Stimulated activated CD4-positive, alpha-beta T cell treated with anti-CD3 and anti-CD28 coated beads, Interleukin-12 subunit alpha, Interleukin-12 subunit beta, amount 100 ng/mL, for 48 hours (primary cell): ENCODE results near the gene KCNMA1.

Experiments used
- DNase-seq, 3 donors: peaks; one replicate each; pipeline ENCODE4 v3.0.0-alpha.2; 2020; ENCODE audit warnings: low read depth in 2 of 3, low spot score in 1 of 3

Gene KCNMA1

DNA sequence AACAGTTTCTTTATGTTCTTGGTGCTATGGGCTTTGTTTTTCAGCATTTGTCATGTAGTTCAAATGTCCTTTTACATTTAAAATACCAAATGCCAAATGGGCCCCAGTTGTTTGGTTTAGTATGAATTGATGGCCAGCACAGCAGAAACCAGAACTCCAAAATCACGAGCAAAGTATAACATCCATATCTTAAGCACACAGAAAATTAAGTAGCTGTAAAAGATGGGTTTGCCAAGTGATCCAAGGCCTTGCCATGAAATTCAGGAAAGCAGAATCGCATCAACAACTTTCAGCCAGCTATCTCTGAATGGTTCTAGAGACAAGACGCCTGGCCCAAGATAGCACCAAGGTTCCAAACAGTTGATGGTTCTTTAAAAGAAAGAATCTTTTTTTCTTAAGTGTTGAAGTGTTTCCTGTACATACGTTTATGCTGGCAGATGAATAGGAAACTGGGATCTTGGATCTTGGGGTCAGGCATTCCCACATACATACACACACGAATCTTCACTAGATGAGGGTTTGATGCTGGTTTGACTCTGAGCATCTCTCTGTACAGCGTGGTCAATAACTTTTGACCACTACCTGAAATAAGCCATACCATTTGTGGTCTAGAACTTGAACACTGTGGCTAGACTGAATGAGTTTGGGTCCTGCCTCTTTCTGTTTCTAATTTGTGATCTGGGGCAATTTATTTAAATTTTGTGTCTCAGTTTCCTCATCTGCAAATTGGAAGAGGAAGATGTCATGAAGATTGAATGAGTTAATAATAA is 711.8 kb downstream of the KCNMA1 start:
- DNase-seq: no peak

DNA sequence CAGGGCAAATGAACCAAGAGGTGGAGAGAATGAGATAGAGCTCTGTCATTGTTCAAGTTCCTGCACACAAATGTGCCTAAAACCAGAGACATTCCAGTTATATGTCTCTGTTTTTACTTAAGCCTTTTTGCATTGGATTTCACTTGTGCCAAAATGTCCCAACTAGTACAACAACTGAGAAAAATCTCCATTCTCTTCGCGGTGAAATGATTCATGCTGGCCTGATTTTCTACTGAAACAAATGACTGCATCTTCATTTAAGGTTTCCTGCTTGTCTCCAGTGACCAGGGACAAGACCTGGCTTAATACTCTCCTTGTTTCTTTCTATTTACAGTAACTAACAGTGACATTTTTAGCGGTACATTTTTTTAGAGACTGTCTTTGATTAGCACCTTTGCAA is 714.9 kb downstream of the KCNMA1 start:
- DNase-seq: no peak

DNA sequence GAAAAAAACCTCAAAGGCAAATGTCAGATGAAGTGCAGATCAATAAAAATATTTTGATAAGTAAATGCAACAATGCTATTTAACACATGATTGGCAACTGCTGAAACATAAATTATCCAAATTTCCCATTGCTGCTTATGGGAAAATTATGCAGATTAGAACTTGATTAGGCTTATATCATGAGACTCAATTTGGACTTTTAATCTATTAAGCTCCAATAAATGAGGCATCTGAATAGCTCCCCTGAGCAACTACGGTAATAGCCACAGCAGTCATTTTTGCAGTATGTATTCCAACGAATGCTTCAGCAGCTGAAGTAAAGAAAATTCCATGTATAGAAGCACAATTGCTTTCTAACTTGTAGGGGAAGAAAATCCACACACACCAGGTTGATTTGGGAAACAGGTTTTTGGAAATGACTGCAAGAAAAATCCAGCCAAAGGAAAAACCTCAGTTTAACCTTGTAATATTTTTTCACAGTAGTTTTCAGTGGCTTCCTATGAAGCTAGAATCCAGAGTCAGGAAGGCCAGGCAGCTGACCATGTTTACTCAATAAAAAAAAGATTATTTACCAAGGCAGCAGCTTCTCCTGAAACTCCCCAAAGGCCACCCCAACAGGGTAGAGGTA is 716.1 kb downstream of the KCNMA1 start:
- no peak for DNase-seq

DNA sequence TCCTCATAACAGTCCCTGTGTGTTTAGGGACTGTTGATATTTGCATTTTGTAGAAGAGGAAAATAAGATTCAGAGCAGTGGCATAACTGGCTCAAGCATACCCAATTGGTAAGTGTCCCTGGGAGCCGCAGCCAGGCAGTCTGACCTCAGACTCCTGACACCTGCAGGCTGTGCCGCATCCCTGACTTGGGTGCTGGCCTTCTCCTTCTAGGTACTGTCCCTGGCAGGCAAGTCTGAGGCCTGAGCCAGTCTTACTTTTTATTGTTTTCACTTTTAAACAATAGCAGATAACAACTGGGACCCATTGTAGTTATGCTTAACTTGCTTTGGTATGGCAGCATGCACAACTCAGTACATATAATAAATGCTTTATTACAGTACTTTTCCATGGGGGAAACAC is 717.0 kb downstream of the KCNMA1 start:
- DNase-seq: no peak

DNA sequence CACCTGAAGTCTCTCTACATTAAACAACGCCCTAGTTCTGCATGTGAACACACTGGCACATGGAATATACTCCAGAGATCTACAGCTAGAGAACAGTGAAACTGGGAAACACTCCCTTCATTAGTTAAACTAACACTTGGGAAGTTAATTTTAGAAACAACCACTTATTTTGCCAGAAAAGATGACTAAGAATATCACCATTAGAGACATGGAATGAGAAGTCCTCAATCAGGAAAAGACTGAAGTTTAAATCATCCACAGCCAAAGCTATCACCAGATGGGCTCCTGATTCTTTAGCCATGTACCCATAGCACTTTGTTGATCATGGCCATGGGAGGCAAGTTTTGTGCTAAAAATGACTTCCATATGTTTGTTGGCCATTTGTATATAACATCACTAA is 719.5 kb downstream of the KCNMA1 start:
- DNase-seq: no peak

DNA sequence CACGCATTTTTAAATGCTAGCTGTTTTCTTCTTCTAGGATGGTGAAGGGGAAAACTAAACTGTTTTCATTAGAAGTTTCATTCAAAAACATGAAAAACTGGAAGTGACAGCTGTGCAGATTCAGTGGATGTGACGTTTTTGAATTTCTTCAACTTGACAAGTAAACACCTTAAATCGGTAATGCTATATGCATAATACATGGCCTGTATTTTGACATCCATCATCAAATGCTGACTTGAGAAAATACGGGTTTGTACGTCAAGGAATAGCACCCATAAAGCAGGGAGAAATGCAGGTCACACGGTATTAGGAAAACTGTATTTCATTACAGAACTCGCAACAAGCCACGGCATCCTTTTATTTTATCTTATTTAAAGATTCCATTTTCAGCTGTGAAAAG is 720.5 kb downstream of the KCNMA1 start:
- DNase-seq: no peak

DNA sequence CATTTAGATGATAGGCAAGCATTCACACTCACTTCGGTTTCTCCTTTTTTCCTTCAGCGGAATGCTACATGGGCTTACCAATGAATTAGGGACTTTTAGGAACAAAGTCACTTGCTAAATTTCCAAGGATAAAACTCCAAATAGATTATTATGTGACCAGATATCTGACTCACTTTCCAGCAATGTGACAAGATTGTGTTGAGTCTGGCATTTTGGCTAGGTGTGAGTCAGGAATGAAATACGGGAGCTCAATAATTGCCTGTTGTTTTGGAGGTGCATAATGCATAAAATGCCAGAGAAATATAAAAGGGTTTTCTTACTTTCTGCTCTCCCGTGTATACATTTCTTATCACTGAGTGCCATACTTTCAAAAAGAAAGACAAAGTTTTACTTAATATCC is 721.1 kb downstream of the KCNMA1 start:
- DNase-seq: no peak

DNA sequence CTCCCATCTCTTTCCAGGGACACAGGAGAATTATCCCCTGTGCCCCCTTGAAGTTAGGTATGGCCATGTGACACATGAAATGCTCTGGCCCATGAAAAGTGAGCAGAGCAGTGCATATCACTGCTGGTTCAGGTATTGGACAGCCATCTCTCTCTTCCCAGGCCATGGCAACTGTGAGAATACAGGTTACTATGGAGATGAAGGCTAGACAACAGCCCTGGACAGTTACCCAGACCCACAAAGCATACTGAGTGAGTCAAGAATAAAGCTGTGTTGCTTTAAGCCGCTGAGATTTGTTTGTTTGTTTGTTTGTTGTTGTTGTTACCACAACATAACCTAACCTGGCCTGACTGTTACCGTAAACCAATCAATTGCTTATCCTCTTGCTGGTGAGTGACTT is 722.3 kb downstream of the KCNMA1 start:
- no peak for DNase-seq

DNA sequence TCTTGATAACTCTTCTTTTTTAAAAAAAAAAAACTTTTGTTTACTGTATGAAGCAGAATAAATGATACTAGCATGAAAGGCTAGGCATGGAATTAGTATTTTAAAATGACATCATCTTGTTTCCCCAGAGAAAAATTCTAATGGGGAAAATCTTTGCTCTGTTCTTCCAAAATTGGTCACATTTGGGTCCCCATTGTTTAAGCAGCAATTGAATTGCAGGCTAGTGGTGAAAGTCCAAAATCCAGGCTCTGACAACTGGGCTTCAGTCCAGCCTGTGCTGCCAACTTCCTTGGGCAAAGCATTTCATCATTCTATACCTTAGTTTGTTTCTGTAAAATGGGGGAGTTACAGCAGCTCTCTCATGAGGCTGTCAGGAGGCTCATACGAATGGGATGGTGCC is 726.4 kb downstream of the KCNMA1 start:
- no peak for DNase-seq

DNA sequence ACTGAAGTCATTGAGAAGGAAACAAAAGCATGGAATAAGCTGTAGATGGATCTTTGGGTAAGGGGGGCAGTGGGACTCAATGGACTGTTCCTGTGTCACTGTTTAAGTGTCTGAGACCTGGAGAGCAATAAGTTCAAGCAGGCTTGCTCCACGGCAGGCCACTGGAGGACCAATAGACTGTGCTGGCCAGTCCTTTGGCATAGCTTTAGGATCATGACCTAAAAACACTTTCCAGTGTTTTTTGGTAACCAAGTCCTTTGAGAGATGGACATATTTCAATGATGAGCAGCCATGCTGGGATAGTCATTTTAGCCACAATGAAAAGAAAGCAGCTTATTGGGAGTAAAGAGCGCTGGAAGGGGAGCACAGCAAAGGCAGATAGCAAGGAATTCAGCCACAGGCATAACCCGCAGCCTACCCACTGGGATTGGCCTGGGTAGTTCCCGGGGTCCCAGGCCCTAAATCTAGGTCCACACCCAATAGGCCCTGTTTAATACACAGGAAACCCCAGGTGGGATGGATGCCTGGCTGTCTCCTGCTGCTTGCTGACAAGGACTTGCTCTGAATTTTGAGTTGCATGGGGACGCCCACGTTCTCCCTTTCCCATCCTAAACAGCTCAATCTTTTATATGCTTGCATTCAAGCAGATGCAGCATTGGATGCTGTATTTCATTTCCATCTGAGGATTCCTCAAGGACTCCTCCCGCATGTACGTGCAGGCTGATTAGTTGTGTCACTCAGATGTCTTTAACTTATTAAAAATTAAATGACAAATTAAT is 727.2 kb downstream of the KCNMA1 start:
- DNase-seq: no peak

DNA sequence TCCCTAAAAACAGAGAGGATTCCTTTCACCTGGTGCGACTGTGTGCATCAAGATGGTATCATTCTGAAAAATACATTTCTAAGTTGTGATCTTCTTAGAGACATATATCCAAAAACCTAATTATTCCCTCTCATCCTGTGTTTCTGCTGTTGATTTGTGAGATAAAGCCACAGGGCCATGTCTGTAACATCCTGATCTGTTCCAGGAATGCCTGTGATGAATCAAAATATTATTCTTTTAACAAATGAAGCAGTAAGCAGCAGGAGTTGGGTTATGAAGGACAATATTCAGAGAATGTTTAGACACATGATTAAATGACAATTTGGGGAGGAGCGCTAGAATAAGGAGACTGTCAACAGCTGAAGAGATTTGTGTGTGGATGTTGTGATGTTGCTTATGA is 731.4 kb downstream of the KCNMA1 start:
- DNase-seq: no peak

DNA sequence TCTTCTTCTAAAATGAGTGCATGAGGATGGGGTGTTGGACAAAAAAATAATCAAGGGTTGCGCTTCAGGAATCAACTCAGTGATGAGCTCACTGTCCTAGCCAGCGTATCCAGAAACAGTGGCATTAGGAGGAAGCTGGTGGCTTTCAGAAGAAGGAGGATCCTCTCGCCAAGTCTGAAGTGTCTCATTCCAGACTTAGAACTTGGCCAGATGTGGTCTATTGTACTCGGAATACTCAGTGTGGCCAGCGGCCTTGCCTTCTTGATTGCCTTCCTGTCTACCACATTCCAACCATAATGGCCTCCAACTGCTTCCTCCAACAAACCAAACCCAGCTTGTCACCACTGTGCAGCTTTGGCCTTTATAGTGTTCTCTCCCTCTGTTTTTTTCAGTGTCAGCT is 732.4 kb downstream of the KCNMA1 start:
- DNase-seq: no peak

DNA sequence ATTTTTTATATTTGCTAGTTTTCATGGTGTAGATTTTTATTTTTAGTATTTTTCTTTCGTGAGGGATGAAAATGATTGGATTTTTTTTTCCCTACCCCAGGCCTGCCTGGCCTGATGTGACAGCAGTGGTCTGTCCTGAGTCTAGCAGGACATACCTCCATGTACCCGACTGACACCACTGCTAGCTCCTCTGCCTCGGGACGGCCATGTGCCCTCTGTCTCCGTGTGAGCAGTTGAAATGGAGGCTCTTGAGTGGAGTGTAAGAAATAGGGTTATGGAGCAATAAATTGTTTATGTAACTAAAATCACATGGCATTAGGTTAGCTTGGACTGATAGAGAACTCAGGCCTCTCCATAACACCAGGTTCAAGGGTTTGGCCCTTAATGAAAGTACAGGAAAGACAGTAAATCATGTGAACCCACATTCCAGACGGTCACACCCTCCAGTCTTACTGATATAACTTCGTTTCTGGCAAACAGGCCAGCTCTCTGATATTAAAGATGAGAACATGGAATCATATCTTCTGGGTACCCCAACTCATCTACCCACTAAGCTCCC is 734.1 kb downstream of the KCNMA1 start:
- no peak for DNase-seq

DNA sequence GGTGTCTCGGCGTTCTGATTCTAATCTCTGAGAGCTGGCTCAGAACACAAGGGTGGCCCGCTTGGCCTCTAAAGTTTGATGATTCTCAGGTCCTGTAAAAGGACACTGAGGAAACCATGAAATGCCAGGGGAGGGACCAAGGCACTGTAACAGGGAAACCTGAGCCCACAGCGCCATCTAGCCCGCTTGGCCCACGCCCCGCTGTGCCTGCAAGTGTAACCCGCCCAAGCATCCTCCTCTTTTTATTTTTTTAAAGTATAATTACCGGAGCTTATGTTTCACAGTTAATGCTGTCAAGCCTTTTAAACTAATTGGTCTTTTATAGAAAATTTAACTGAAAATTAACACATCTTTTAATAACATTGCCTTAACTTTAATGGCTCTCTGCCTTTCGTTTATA is 734.7 kb downstream of the KCNMA1 start:
- no peak for DNase-seq

DNA sequence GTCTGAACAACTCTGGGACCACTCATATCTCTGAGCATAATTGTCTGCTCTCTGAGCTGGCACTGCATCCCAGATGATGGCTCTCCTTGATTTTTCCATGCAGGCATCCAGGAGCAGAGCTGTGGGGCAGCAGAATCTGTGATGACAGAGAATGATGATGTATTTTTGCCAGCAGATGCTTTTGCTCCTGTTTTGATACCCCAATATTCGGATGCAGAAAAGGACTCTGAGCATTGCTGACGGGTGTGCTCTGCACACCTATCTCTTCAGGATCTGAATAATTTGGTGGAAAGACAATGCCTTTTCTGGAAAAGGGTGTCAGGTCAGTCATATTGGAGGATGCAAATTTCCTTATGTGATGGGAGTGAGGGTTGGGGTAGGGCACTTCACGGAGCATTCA is 735.9 kb downstream of the KCNMA1 start:
- no peak for DNase-seq

DNA sequence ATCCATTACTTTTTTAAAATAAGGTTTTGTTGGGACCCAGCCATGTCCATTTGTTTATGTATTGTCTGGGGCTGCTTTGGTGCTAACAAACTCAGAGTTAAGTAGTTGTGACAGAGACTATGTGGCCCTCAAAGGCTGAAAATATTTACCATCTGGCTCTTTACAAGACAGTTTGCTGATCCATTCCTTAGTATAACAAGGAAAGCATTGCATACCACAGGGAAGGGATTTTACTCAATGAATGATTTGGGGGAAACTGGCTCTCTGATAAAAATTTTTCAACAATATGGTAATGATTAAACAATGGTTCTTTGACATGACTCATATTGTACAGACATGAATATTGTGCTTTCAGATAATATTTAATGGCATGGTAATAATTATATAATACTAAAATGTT is 738.1 kb downstream of the KCNMA1 start:
- no peak for DNase-seq

DNA sequence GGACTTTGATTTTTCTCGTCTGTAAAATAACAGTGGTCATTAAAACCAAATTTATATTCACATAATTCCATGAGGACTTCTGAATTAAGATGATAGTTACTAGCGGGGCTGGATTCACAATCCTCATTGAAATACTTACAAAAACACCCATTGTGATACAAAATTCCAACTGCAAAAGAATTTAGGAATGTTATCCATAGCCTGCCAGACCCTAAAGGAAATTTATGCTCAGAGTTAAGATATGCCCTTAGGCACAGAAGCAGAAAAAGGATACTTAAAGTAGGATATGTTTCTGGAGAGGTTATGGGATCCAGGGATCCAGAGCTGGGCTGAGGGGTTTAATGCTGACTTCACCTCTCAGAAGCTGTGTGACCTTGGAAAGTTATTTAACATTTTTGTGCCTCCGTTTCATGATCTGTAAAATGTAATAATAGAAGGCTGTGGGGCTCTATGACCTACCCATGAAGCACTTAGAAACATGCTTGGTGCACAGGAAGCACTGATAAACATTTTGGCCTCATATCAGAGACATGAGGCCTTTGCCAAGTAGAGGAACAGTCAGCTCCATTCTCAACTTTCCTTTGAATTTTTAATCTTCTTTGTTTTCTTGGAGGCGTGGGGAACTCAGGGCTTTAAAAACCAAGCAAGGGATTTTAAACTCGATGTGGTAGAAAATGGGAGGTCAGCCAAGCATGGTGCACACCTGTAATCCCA is 744.7 kb downstream of the KCNMA1 start:
- DNase-seq: no peak

DNA sequence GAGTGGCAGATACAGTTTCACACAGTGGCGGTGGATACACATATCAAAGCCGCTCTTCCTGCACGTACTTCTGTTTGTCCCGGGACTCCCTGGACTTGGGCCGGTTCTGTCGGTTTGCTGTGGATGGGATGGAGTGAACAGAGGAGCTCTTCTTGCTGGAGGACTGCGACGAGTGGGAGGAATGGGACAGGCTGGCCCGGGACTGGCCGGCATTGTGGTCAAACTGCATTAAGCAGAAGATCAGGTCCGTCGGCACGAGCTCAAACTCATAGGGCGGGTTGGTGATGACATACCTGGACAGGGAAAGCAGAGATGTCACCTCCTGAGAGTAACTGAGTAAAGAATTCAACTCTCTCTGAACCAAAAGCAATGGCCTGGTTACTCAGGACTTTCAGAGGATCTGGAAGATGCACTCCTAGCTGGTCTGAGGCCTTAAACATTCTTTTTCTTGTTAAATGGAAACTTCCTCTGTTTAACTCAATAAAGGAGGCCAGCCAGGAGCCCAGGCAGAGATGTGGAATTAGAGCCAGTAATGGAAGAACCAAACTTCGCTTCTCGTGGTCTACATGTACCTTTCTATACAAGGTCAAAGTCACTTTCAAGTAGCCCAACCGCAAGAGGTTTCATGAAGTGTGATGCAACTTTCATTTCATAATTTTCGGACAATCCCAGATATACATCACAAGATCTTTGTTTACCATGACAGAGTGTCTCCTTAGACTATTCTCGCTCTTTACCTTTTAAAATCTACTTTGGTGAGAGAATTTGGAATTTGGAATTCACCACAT is 750.2 kb downstream of the KCNMA1 start:
- no peak for DNase-seq

DNA sequence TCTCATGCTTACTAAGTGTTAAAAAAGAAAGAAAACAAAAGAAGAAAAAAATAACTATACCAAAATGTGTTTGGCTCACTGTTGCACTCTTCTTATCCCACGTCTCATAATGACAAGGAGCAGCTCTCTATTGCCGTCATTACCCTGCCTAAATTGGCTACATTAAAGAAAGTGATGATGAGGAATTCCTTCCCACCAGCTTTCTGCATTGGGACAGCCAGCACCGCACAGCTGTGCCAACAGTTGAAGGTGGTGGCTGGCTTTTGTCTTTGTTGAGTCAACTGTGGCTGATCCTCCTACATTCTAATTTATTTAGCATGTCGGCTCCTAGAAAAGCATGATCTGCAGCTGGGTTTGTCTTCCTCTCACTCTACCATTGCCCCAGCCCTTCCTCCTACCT is 751.8 kb downstream of the KCNMA1 start:
- DNase-seq: no peak

DNA sequence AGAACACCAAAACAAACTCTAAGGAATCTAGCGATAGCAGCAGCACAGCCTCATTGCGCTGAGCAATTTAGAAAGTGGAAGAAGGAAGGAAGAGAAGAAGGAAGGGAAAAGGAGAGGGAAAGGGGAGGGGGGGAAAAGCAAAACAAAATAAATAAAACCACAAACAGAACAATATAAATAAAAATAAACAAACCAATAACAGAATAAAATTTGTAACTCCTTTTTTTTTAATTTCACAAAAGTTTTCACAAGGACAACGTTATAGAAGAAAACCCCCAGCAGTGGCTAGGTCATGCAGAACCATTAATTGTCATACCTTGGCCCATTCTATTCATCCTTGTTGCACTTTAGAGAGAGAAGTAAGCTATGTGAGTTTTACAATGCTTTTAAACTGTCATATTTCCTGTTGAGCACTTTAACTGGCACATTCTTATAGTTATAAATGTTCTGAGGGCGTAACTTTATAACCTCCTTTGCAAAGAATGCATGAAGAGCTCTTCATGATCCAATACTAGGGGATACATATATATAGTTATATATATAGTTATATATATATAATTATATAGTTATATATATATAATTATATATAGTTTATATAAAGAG is 752.8 kb downstream of the KCNMA1 start:
- no peak for DNase-seq
